SK-MEL-5 (cell line): Measurements from ENCODE around the gene SLC2A4RG. TPM values are rescaled to one million over a fixed set of nuclear protein-coding genes. Genes with fewer than 3 reads are reported as not detected.

ENCODE experiments used
- DNase-seq: peaks from one replicate; pipeline ENCODE4 v3.0.0-alpha.2; 2016; ENCODE audit warnings: low read depth, low spot score
- in situ Hi-C: cut with HindIII; loops from 2 replicates; pipeline ENCODE4 v1.10.0; 2016; ENCODE audit warnings: low sequenced_read_pairs, high pct_unique_total_duplicates, low pct_unique_long_range_greater_than_20kb
- polyA plus RNA-seq, 2 experiments: library from polyadenylated mRNA; depleted of rRNA; stranded (reverse); fragments of >200 nt; gene quantifications; 2 replicates each; pipeline ENCODE4 v1.2.3, GENCODE V29; 2015
- total RNA-seq: library from RNA; depleted of rRNA; stranded (reverse); fragments of >200 nt; shearing (Covaris generic); gene quantifications from 2 replicates; pipeline ENCODE4 v1.2.3, GENCODE V29; 2014; rRNA removed

The SLC2A4RG gene
- 11.3 and 11.4 TPM in 2 replicates for total RNA-seq
- polyA plus RNA-seq (2015; cell fraction: cytosol; rRNA removed): 26.4 and 34.9 TPM in 2 replicates
- polyA plus RNA-seq (2015; cell fraction: nucleus; rRNA removed): 94.6 and 137 TPM in 2 replicates

GRCh38 chr20:63739130-63740069 lies at the start of gene SLC2A4RG:
Gene SLC2A4RG, plus strand, starts transcription at chr20:63739776. Its CDS starts 137 bp downstream, at chr20:63739913.
- in situ Hi-C loops: no loop called here
- peak; percentile 79 for DNase-seq

DNA sequence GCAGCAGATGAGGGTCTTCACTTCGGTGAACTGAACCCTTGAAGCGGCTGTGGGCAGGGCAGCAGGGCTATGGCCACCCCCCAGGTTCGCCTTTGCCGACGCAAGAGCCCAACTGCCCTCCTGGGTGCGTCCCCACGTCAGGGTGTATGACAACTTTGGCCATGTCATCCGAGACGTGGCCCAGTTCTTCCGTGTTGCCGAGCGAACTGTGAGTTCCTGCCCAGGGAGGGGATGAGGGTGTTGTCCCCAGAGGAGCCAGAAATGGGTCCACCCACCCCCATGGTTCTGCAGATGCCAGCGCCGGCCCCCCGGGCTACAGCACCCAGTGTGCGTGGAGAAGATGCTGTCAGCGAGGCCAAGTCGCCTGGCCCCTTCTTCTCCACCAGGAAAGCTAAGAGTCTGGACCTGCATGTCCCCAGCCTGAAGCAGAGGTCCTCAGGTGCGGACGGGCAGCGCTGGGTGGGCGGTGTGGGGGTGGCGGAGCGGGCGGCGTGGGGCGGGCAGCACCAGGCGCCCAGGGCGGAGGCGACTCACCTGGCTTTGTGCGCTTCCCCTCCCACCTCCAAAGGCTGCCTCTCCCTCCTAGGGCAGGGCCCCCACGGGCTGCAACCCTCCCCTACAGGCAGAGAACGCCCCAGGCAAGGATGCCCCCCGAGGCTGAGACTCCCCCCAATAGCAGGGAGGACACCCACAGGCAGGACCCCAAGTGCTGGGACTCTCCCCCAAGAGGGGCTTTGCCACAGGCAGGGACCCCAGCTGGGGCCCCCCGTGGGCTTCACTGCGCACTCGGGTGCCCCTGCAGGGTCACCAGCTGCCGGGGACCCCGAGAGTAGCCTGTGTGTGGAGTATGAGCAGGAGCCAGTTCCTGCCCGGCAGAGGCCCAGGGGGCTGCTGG lies 49.3 kb upstream of the SLC2A4RG start:
- in situ Hi-C loops: no loop called here

DNA sequence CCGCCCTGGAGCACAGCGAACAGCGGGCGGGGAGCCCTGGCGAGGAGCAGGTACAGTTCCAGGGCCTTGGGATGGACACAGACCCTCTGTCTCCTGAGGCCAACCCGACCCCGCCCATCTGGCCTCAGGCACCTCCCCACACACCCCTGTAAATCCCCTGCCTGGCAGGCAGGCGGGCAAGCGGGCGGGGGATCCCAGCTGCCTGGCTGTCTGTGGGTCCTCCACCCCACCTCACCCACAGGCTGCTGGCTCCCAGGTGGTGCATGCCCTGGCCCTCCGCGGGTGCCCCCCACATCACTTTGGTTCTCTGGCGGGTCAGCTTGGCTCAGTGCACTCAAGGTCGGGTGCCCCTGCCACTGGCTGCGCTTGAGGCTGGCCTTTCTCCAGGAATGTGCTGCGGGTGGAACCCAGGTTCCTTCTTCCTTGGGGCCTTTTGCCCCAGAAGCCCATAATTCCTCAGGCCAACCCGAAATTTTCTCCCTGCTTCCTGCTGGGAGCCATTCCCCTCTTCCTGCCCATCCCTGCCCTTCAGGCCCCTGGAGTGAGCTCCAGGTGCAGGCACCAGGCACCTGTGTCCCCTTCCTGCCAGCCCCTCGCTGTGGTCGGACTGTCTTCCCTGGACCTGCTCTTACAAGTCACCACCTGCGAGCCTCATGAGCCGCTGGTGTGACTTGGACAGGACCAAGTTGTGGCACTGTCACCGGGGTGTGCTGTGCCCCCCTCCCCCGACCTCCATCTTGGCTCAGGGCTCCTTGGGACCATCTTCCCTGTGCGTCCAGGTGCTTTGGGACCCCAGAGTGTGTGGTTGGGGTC lies 48.5 kb upstream of the SLC2A4RG start:
- in situ Hi-C loops: no loop called here
- no peak for DNase-seq

More for the DNA sequence above, 49.3 kb upstream of the SLC2A4RG start:
- DNase-seq: no peak

GRCh38 chr20:63691711-63692435 lies 47.7 kb upstream of the SLC2A4RG start:
- in situ Hi-C loops: no loop called here
- DNase-seq: no peak

GRCh38 chr20:63692436-63693082 lies 47.0 kb upstream of the SLC2A4RG start:
- in situ Hi-C loops: no loop called here

GRCh38 chr20:63693083-63693732 lies 46.4 kb upstream of the SLC2A4RG start:
- in situ Hi-C loops: no loop called here
- no peak for DNase-seq

More at GRCh38 chr20:63692436-63693082, 47.0 kb upstream of the SLC2A4RG start:
- peak; percentile 34 for DNase-seq

GRCh38 chr20:63693733-63694583 lies 45.6 kb upstream of the SLC2A4RG start:
- in situ Hi-C loops: no loop called here
- DNase-seq: no peak

DNA sequence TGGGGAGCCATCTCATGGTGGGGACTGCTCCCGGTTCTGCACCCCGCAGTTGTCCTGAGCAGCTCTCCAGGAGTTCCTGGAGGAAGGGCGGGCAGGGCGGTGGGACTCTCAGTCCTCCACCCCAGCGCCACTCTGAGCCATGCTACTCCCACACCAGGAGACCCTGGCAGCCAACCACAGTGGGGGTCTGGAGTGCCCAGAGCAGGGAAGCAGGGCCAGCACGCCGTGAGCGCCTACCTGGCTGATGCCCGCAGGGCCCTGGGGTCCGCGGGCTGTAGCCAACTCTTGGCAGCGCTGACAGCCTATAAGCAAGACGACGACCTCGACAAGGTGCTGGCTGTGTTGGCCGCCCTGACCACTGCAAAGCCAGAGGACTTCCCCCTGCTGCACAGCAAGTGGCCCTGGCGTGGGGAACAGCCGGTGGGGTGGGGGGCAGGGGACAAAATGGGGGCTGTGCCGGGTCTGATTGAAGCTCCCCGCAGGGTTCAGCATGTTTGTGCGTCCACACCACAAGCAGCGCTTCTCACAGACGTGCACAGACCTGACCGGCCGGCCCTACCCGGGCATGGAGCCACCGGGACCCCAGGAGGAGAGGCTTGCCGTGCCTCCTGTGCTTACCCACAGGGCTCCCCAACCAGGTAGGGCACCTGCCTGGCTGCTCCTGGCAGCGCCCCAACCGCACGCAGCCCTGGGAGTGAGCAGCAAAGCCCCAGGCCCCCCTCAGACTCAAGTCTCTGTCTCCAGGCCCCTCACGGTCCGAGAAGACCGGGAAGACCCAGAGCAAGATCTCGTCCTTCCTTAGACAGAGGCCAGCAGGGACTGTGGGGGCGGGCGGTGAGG lies 44.8 kb upstream of the SLC2A4RG start:
- in situ Hi-C loops: no loop called here
- no peak for DNase-seq

GRCh38 chr20:63695424-63696305 lies 43.9 kb upstream of the SLC2A4RG start:
- DNase-seq: no peak
- in situ Hi-C loops: no loop called here

DNA sequence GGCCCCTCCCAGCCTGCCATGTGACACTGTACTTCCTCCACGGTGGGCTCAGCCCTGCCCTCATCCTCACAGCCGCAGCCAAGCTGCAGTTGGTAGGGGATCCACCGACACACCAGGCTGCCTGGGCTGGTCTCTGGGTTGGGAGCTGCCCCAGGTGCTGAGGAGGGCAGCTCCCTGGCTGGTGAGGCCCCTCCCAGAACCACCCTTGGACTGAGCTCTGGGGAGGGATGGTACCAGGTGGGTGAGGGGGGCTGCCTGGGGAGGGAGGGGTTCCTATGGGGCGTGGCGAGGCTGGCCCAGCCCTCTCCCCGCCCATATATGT lies 43.3 kb upstream of the SLC2A4RG start:
- no peak for DNase-seq
- in situ Hi-C loops: no loop called here

- in situ Hi-C loops: no loop called here
- no peak for DNase-seq
Observed at GRCh38 chr20:63696628-63697356, 42.8 kb upstream of the SLC2A4RG start, which contains the start of gene TNFRSF6B. Gene TNFRSF6B, plus strand, starts transcription at chr20:63696652. Its CDS starts 116 bp downstream, at chr20:63696768.

- DNase-seq: no peak
- in situ Hi-C loops: no loop called here
Observed at GRCh38 chr20:63697357-63697867, 42.2 kb upstream of the SLC2A4RG start.
